ENCODE results near the gene CTSA.

Gene CTSA

GRCh38 chr20:45908084-45908483 is 16.9 kb downstream of the CTSA start:
- Histone ChIP-seq H3K27me3 (ENCODE audit: insufficient read depth, low read length) (no peaks in the 10 kb centered on the region), H3K4me2 (ENCODE audit: low read length) (no peak overlapping the region), H3K4me3 (ENCODE audit: low read depth, low read length, poor library complexity, severe bottlenecking) (no peak overlapping the region), H3K4me1 (ENCODE audit: insufficient read depth, low read length, severe bottlenecking) (peaks cover 34% of the 10 kb centered on the region), H3K27ac (ENCODE audit: low read depth, low read length, poor library complexity, severe bottlenecking) (no peak overlapping the region), H3K9me2 (ENCODE audit: low read depth, low read length) (no peaks in the 10 kb centered on the region), H3F3A (ENCODE audit: insufficient read depth, low read length) (no peaks in the 10 kb centered on the region), H3K9me3 (ENCODE audit: low read length) (no peaks in the 10 kb centered on the region), H3K9ac (ENCODE audit: low read length) (no peak overlapping the region), H2AFZ (ENCODE audit: low read length) (no peak overlapping the region), H3K36me3 (ENCODE audit: insufficient read depth, low read length) (no peaks in the 10 kb centered on the region), H4K20me1 (ENCODE audit: insufficient read depth, low read length) (no peaks in the 10 kb centered on the region), H3K79me2 (ENCODE audit: insufficient read depth, low read length) (no peaks in the 10 kb centered on the region)
- no peak for TF ChIP-seq EZH2 (IDR thresholded peaks at IDR 0.05; ENCODE audit: borderline replicate concordance, low read length)
- TF ChIP-seq CTCF (IDR thresholded peaks at IDR 0.05; ENCODE audit: low read length) = no peak

GRCh38 chr20:45909336-45909808 is 18.2 kb downstream of the CTSA start:
- peaks cover 34% of the 10 kb centered on the region for H3K4me1 ChIP-seq (ENCODE audit: insufficient read depth, low read length, severe bottlenecking)
- no peak overlapping the region for H3K27ac ChIP-seq (ENCODE audit: low read depth, low read length, poor library complexity, severe bottlenecking)
- no peaks in the 10 kb centered on the region for H3K36me3 ChIP-seq (ENCODE audit: insufficient read depth, low read length)
- no peaks in the 10 kb centered on the region for H4K20me1 ChIP-seq (ENCODE audit: insufficient read depth, low read length)
- no peaks in the 10 kb centered on the region for H3K9me2 ChIP-seq (ENCODE audit: low read depth, low read length)
- peak overlapping the region; percentile 72; the same call in 1 of the 2 replicates for H3K4me2 ChIP-seq (ENCODE audit: low read length)
- no peak for TF ChIP-seq CTCF (IDR thresholded peaks at IDR 0.05; ENCODE audit: low read length)
- no peak for TF ChIP-seq EZH2 (IDR thresholded peaks at IDR 0.05; ENCODE audit: borderline replicate concordance, low read length)
- no peaks in the 10 kb centered on the region for H3K79me2 ChIP-seq (ENCODE audit: insufficient read depth, low read length)
- H3K27me3 ChIP-seq (ENCODE audit: insufficient read depth, low read length) = no peaks in the 10 kb centered on the region
- H3K9ac ChIP-seq (ENCODE audit: low read length) = no peak overlapping the region
- no peak overlapping the region for H3K4me3 ChIP-seq (ENCODE audit: low read depth, low read length, poor library complexity, severe bottlenecking)
- no peak overlapping the region for H2AFZ ChIP-seq (ENCODE audit: low read length)
- no peaks in the 10 kb centered on the region for H3F3A ChIP-seq (ENCODE audit: insufficient read depth, low read length)
- H3K9me3 ChIP-seq (ENCODE audit: low read length) = no peaks in the 10 kb centered on the region

- TF ChIP-seq CTCF (IDR thresholded peaks at IDR 0.05; ENCODE audit: low read length) (no peak), EZH2 (IDR thresholded peaks at IDR 0.05; ENCODE audit: borderline replicate concordance, low read length) (no peak)
- H4K20me1 ChIP-seq (ENCODE audit: insufficient read depth, low read length) = no peaks in the 10 kb centered on the region
- H3K27me3 ChIP-seq (ENCODE audit: insufficient read depth, low read length) = no peaks in the 10 kb centered on the region
- H3K9me3 ChIP-seq (ENCODE audit: low read length) = no peaks in the 10 kb centered on the region
- no peaks in the 10 kb centered on the region for H3F3A ChIP-seq (ENCODE audit: insufficient read depth, low read length)
- H3K27ac ChIP-seq (ENCODE audit: low read depth, low read length, poor library complexity, severe bottlenecking) = peak overlapping the region; percentile 10
- no peaks in the 10 kb centered on the region for H3K9me2 ChIP-seq (ENCODE audit: low read depth, low read length)
- H3K4me2 ChIP-seq (ENCODE audit: low read length) = peak overlapping the region; percentile 72
- no peaks in the 10 kb centered on the region for H3K36me3 ChIP-seq (ENCODE audit: insufficient read depth, low read length)
- peak overlapping the region; percentile 60 for H3K4me3 ChIP-seq (ENCODE audit: low read depth, low read length, poor library complexity, severe bottlenecking)
- H2AFZ ChIP-seq (ENCODE audit: low read length) = no peak overlapping the region
- H3K4me1 ChIP-seq (ENCODE audit: insufficient read depth, low read length, severe bottlenecking) = peaks cover 28% of the 10 kb centered on the region
- no peaks in the 10 kb centered on the region for H3K79me2 ChIP-seq (ENCODE audit: insufficient read depth, low read length)
- peak overlapping the region; percentile 29; the same call in 1 of the 2 replicates for H3K9ac ChIP-seq (ENCODE audit: low read length)
Observed at GRCh38 chr20:45909817-45910669, 18.9 kb downstream of the CTSA start.

Measured in OCI-LY1 (cell line).